GM23338 (cell line): ENCODE data around the gene GPR18. TPM values are rescaled to one million over a fixed set of nuclear protein-coding genes. Genes with fewer than 3 reads are reported as not detected.

Source experiments
- ATAC-seq: fragments of 200-7000 bp; cut with Tn5 transposase; 3 replicates; pipeline ENCODE4 v1.9.1; 2020
- DNase-seq: peaks from one replicate; pipeline ENCODE4 v3.0.0-alpha.2; 2015; ENCODE audit warnings: low spot score
- H2AFZ ChIP-seq: fragments of 200-600 bp; sonication (generic); 2 replicates; pipeline ENCODE4 v1.8.0; 2016; ENCODE audit warnings: antibody characterized with exemption, mild to moderate bottlenecking, moderate library complexity
- H3F3A ChIP-seq: fragments of 200-600 bp; sonication (generic); replicated peaks from 2 replicates; pipeline ENCODE4 v1.8.0; 2017; ENCODE audit warnings: antibody characterized with exemption, mixed run types, low read depth
- H3K27ac ChIP-seq: fragments of 200-600 bp; sonication (generic); 2 replicates; pipeline ENCODE4 v1.6.1; 2016; ENCODE audit warnings: low read depth
- H3K27me3 ChIP-seq: fragments of 200-600 bp; sonication (generic); 2 replicates; pipeline ENCODE4 v1.8.0; 2016; ENCODE audit warnings: mild to moderate bottlenecking, mixed run types, moderate library complexity; ENCODE audit not compliant: insufficient read depth
- H3K36me3 ChIP-seq: fragments of 200-600 bp; sonication (generic); 2 replicates; pipeline ENCODE4 v1.8.0; 2016; ENCODE audit warnings: mild to moderate bottlenecking; ENCODE audit not compliant: insufficient read depth
- H3K4me1 ChIP-seq: fragments of 200-600 bp; sonication (generic); 2 replicates; pipeline ENCODE4 v1.8.0; 2016; ENCODE audit warnings: mild to moderate bottlenecking, moderate library complexity; ENCODE audit not compliant: insufficient read depth
- H3K4me2 ChIP-seq: fragments of 200-600 bp; sonication (generic); 2 replicates; pipeline ENCODE4 v1.7.1; 2017; ENCODE audit warnings: mixed run types
- H3K4me3 ChIP-seq: fragments of 200-600 bp; sonication (generic); 2 replicates; pipeline ENCODE4 v1.6.1; 2016; ENCODE audit warnings: mixed run types
- H3K79me2 ChIP-seq: fragments of 200-600 bp; sonication (generic); replicated peaks from 2 replicates; pipeline ENCODE4 v1.8.0; 2017; ENCODE audit warnings: mild to moderate bottlenecking; ENCODE audit not compliant: insufficient read depth
- H3K9me2 ChIP-seq: fragments of 200-600 bp; sonication (generic); 2 replicates; pipeline ENCODE4 v1.8.0; 2017; ENCODE audit not compliant: insufficient read depth
- H4K20me1 ChIP-seq: fragments of 200-600 bp; sonication (generic); replicated peaks from 2 replicates; pipeline ENCODE4 v1.8.0; 2017; ENCODE audit warnings: mild to moderate bottlenecking; ENCODE audit not compliant: insufficient read depth
- H3K27ac Mint-ChIP-seq: 2 replicates; pipeline ENCODE4 v1.8.0; 2020; ENCODE audit warnings: inconsistent platforms, mild to moderate bottlenecking, moderate library complexity, mixed read lengths
- H3K27me3 Mint-ChIP-seq: 3 replicates; pipeline ENCODE4 v1.8.0; 2022; ENCODE audit warnings: low read depth, mild to moderate bottlenecking, moderate library complexity, mixed read lengths, inconsistent platforms; ENCODE audit not compliant: insufficient read depth, poor library complexity
- H3K36me3 Mint-ChIP-seq: 3 replicates; pipeline ENCODE4 v1.8.0; 2021; ENCODE audit warnings: low read depth, mild to moderate bottlenecking, inconsistent platforms, moderate library complexity, mixed read lengths
- H3K4me1 Mint-ChIP-seq: 3 replicates; pipeline ENCODE4 v1.8.0; 2020; ENCODE audit warnings: mild to moderate bottlenecking, inconsistent platforms, mixed read lengths
- H3K4me3 Mint-ChIP-seq: 3 replicates; pipeline ENCODE4 v1.8.0; 2021; ENCODE audit warnings: moderate library complexity, mild to moderate bottlenecking, inconsistent platforms, mixed read lengths
- H3K9me3 Mint-ChIP-seq: 3 replicates; pipeline ENCODE4 v1.8.0; 2020; ENCODE audit warnings: moderate library complexity, mild to moderate bottlenecking, inconsistent platforms, mixed read lengths
- CREB1 ChIP-seq: fragments of 250-450 bp; sonication (Bioruptor Pico); IDR thresholded peaks from 2 replicates; pipeline ENCODE4 v1.5.0; 2020; ENCODE audit warnings: low read depth, mild to moderate bottlenecking, moderate library complexity
- EZH2 ChIP-seq: fragments of 200-600 bp; sonication (generic); IDR thresholded peaks from one replicate; pipeline ENCODE4 v1.8.0; 2017; ENCODE audit warnings: antibody characterized with exemption, mild to moderate bottlenecking, low read depth; ENCODE audit not compliant: unreplicated experiment
- EZH2phosphoT487 ChIP-seq: fragments of 200-600 bp; sonication (generic); IDR thresholded peaks from one replicate; pipeline ENCODE4 v1.8.1; 2018; ENCODE audit warnings: antibody characterized with exemption; ENCODE audit not compliant: unreplicated experiment
- JUNB ChIP-seq: IDR thresholded peaks from one replicate; pipeline ENCODE4 v1.6.1; 2016; ENCODE audit warnings: antibody characterized with exemption; ENCODE audit not compliant: unreplicated experiment
- NANOG ChIP-seq: IDR thresholded peaks from 2 replicates; pipeline ENCODE4 v1.6.1; 2016; ENCODE audit warnings: antibody characterized with exemption, borderline replicate concordance
- POLR2AphosphoS5 ChIP-seq: IDR thresholded peaks from 2 replicates; pipeline ENCODE4 v1.6.1; 2016; ENCODE audit warnings: antibody characterized with exemption, low read depth
- STAT1 ChIP-seq: IDR thresholded peaks from one replicate; pipeline ENCODE4 v1.6.1; 2016; ENCODE audit warnings: antibody characterized with exemption; ENCODE audit not compliant: unreplicated experiment
- ZNF114 ChIP-seq: fragments of 250-450 bp; sonication (Bioruptor Pico); IDR thresholded peaks from 2 replicates; pipeline ENCODE4 v1.5.0; 2020; ENCODE audit warnings: mild to moderate bottlenecking, moderate library complexity
- ZNF331 ChIP-seq: fragments of 250-450 bp; sonication (Bioruptor Pico); IDR thresholded peaks from 2 replicates; pipeline ENCODE4 v1.5.0; 2020; ENCODE audit warnings: low read depth, mild to moderate bottlenecking, moderate library complexity
- polyA plus RNA-seq: library from polyadenylated mRNA; unstranded; fragments of >200 nt; fragmentation: Nextera tagmentation; extraction: Ambion mirVana; gene quantifications from 2 replicates; pipeline ENCODE4 v1.2.1, GENCODE V29; 2016
- total RNA-seq: library from RNA; depleted of rRNA; stranded (reverse); fragments of >200 nt; shearing (Covaris generic); gene quantifications from 2 replicates; pipeline ENCODE4 v1.2.3, GENCODE V29; 2014
- TF ChIP-seq, protein P1 (sequence below): IDR thresholded peaks from one replicate; pipeline ENCODE4 v1.6.1; 2018; ENCODE audit warnings: antibody characterized with exemption; ENCODE audit not compliant: unreplicated experiment
- TF ChIP-seq, protein P2 (sequence below): IDR thresholded peaks from 2 replicates; pipeline ENCODE4 v1.6.1; 2016; ENCODE audit warnings: antibody characterized with exemption
- TF ChIP-seq, protein P3 (sequence below), 2 experiments: fragments of 200-600 bp in 1 of 2; sonication (generic) in 1 of 2; conservative IDR thresholded peaks; 2 replicates each; pipeline versions ENCODE4 v1.5.1 to v1.6.1; 2016 to 2017; ENCODE audit warnings: antibody characterized with exemption in 2 of 2, low read depth in 2 of 2, mild to moderate bottlenecking in 2 of 2, moderate library complexity in 1 of 2
- TF ChIP-seq, protein P4 (sequence below): fragments of 250-450 bp; sonication (Bioruptor Pico); IDR thresholded peaks from 2 replicates; pipeline ENCODE4 v1.5.0; 2020; ENCODE audit warnings: mild to moderate bottlenecking, moderate library complexity

The GPR18 gene
- total and polyA plus RNA-seq, 2 experiments from 2014 or later: 2.6 TPM; not detected in 1

DNA sequence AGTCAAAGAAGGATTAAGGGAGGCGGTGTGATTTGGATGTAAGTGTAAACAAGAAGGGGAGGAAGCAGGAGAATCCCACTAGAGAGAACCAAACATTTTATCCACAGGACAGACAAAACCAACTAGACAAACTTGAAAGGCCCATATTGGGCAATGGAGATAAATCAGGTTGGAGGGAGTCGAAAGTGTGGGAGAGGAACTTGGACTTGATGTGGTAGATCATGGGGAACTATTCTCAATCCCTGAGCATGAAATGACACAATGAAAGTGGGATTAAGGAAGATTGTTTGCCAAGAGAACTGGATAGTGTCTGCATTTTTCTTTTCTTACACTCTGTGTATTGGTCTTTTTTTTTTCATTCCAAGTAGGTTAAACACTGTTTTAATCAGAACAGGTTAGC, 31.1 kb upstream of the GPR18 start:
- no peaks in the 10 kb centered on the region for H3F3A ChIP-seq
- TF ChIP-seq EZH2phosphoT487 (no peak), NANOG (no peak), JUNB (no peak), STAT1 (no peak), CREB1 (CRISPR knock-in tag) (no peak), POLR2AphosphoS5 (no peak), ZNF114 (CRISPR knock-in tag) (no peak), EZH2 (no peak), ZNF331 (CRISPR knock-in tag) (no peak)
- TF ChIP-seq, protein P1, sequence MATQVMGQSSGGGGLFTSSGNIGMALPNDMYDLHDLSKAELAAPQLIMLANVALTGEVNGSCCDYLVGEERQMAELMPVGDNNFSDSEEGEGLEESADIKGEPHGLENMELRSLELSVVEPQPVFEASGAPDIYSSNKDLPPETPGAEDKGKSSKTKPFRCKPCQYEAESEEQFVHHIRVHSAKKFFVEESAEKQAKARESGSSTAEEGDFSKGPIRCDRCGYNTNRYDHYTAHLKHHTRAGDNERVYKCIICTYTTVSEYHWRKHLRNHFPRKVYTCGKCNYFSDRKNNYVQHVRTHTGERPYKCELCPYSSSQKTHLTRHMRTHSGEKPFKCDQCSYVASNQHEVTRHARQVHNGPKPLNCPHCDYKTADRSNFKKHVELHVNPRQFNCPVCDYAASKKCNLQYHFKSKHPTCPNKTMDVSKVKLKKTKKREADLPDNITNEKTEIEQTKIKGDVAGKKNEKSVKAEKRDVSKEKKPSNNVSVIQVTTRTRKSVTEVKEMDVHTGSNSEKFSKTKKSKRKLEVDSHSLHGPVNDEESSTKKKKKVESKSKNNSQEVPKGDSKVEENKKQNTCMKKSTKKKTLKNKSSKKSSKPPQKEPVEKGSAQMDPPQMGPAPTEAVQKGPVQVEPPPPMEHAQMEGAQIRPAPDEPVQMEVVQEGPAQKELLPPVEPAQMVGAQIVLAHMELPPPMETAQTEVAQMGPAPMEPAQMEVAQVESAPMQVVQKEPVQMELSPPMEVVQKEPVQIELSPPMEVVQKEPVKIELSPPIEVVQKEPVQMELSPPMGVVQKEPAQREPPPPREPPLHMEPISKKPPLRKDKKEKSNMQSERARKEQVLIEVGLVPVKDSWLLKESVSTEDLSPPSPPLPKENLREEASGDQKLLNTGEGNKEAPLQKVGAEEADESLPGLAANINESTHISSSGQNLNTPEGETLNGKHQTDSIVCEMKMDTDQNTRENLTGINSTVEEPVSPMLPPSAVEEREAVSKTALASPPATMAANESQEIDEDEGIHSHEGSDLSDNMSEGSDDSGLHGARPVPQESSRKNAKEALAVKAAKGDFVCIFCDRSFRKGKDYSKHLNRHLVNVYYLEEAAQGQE: no peak
- TF ChIP-seq, protein P2, sequence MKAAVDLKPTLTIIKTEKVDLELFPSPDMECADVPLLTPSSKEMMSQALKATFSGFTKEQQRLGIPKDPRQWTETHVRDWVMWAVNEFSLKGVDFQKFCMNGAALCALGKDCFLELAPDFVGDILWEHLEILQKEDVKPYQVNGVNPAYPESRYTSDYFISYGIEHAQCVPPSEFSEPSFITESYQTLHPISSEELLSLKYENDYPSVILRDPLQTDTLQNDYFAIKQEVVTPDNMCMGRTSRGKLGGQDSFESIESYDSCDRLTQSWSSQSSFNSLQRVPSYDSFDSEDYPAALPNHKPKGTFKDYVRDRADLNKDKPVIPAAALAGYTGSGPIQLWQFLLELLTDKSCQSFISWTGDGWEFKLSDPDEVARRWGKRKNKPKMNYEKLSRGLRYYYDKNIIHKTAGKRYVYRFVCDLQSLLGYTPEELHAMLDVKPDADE: no peak
- TF ChIP-seq, protein P3, sequence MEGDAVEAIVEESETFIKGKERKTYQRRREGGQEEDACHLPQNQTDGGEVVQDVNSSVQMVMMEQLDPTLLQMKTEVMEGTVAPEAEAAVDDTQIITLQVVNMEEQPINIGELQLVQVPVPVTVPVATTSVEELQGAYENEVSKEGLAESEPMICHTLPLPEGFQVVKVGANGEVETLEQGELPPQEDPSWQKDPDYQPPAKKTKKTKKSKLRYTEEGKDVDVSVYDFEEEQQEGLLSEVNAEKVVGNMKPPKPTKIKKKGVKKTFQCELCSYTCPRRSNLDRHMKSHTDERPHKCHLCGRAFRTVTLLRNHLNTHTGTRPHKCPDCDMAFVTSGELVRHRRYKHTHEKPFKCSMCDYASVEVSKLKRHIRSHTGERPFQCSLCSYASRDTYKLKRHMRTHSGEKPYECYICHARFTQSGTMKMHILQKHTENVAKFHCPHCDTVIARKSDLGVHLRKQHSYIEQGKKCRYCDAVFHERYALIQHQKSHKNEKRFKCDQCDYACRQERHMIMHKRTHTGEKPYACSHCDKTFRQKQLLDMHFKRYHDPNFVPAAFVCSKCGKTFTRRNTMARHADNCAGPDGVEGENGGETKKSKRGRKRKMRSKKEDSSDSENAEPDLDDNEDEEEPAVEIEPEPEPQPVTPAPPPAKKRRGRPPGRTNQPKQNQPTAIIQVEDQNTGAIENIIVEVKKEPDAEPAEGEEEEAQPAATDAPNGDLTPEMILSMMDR (conservative IDR thresholded peaks at IDR 0.05; ENCODE audit: low read depth in 2 of 2): no peak
- TF ChIP-seq, protein P4, sequence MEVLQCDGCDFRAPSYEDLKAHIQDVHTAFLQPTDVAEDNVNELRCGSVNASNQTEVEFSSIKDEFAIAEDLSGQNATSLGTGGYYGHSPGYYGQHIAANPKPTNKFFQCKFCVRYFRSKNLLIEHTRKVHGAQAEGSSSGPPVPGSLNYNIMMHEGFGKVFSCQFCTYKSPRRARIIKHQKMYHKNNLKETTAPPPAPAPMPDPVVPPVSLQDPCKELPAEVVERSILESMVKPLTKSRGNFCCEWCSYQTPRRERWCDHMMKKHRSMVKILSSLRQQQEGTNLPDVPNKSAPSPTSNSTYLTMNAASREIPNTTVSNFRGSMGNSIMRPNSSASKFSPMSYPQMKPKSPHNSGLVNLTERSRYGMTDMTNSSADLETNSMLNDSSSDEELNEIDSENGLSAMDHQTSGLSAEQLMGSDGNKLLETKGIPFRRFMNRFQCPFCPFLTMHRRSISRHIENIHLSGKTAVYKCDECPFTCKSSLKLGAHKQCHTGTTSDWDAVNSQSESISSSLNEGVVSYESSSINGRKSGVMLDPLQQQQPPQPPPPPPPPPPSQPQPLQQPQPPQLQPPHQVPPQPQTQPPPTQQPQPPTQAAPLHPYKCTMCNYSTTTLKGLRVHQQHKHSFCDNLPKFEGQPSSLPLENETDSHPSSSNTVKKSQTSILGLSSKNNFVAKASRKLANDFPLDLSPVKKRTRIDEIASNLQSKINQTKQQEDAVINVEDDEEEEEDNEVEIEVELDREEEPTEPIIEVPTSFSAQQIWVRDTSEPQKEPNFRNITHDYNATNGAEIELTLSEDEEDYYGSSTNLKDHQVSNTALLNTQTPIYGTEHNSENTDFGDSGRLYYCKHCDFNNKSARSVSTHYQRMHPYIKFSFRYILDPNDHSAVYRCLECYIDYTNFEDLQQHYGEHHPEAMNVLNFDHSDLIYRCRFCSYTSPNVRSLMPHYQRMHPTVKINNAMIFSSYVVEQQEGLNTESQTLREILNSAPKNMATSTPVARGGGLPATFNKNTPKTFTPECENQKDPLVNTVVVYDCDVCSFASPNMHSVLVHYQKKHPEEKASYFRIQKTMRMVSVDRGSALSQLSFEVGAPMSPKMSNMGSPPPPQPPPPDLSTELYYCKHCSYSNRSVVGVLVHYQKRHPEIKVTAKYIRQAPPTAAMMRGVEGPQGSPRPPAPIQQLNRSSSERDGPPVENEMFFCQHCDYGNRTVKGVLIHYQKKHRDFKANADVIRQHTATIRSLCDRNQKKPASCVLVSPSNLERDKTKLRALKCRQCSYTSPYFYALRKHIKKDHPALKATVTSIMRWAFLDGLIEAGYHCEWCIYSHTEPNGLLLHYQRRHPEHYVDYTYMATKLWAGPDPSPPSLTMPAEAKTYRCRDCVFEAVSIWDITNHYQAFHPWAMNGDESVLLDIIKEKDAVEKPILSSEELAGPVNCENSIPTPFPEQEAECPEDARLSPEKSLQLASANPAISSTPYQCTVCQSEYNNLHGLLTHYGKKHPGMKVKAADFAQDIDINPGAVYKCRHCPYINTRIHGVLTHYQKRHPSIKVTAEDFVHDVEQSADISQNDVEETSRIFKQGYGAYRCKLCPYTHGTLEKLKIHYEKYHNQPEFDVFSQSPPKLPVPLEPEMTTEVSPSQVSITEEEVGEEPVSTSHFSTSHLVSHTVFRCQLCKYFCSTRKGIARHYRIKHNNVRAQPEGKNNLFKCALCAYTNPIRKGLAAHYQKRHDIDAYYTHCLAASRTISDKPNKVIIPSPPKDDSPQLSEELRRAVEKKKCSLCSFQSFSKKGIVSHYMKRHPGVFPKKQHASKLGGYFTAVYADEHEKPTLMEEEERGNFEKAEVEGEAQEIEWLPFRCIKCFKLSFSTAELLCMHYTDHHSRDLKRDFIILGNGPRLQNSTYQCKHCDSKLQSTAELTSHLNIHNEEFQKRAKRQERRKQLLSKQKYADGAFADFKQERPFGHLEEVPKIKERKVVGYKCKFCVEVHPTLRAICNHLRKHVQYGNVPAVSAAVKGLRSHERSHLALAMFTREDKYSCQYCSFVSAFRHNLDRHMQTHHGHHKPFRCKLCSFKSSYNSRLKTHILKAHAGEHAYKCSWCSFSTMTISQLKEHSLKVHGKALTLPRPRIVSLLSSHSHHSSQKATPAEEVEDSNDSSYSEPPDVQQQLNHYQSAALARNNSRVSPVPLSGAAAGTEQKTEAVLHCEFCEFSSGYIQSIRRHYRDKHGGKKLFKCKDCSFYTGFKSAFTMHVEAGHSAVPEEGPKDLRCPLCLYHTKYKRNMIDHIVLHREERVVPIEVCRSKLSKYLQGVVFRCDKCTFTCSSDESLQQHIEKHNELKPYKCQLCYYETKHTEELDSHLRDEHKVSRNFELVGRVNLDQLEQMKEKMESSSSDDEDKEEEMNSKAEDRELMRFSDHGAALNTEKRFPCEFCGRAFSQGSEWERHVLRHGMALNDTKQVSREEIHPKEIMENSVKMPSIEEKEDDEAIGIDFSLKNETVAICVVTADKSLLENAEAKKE (CRISPR knock-in tag): no peak
- no peak overlapping the region for H3K27ac ChIP-seq
- Mint-ChIP-seq H3K27me3 (no peaks in the 10 kb centered on the region), H3K27ac (no peak overlapping the region), H3K36me3 (no peaks in the 10 kb centered on the region), H3K9me3 (no peaks in the 10 kb centered on the region), H3K4me1 (no peaks in the 10 kb centered on the region; the same call in 2 of the 3 replicates), H3K4me3 (no peak overlapping the region)
- no peak overlapping the region for H3K4me3 ChIP-seq
- no peaks in the 10 kb centered on the region for H3K9me2 ChIP-seq
- H3K4me2 ChIP-seq: no peak overlapping the region
- no peaks in the 10 kb centered on the region for H3K4me1 ChIP-seq
- no peaks in the 10 kb centered on the region for H3K79me2 ChIP-seq
- H3K27me3 ChIP-seq: no peaks in the 10 kb centered on the region
- DNase-seq (no peak), ATAC-seq (no peak)
- H3K36me3 ChIP-seq: no peaks in the 10 kb centered on the region
- H4K20me1 ChIP-seq: peaks cover 6% of the 10 kb centered on the region; the same call in 1 of the 2 replicates
- H2AFZ ChIP-seq: no peak overlapping the region
